ENCODE results near the gene GMDS. TPM values are rescaled to one million over a fixed set of nuclear protein-coding genes. Genes with fewer than 3 reads are reported as not detected.

The GMDS gene
- polyA plus RNA-seq, 1 of the 3 experiments (the other 2 are of a cell fraction) = 12.3 TPM

- DNase-seq = no peak
- ChIA-PET POLR2A (no interaction called here), CTCF (no interaction called here)
- no peaks in the 10 kb centered on the region for H3K9me3 ChIP-seq
- peaks cover 0 to 6% of the 10 kb centered on the region in 2 experiments; a peak in 2 of 4 replicates for H3K4me1 ChIP-seq (ENCODE audit: control insufficient read depth in 1 of 2, insufficient read depth in 2 of 2, low read depth in 1 of 2, low read length in 1 of 2)
- H3K9me2 ChIP-seq = no peaks in the 10 kb centered on the region
- H3K79me2 ChIP-seq (ENCODE audit: insufficient read depth) = no peaks in the 10 kb centered on the region
- H3K9ac ChIP-seq = no peak overlapping the region
- H3F3A ChIP-seq (replicated peaks; ENCODE audit: insufficient read depth) = no peaks in the 10 kb centered on the region
- no peaks in the 10 kb centered on the region for H4K20me1 ChIP-seq (ENCODE audit: insufficient read depth)
- TF ChIP-seq ZBTB33 (IDR thresholded peaks at IDR 0.05; ENCODE audit: borderline replicate concordance, low read depth) (no peak), USF2 (IDR thresholded peaks at IDR 0.05; ENCODE audit: borderline replicate concordance, low read depth, low read length) (no peak), YY1 (IDR thresholded peaks at IDR 0.05; ENCODE audit: low read depth) (no peak), FOXM1 (IDR thresholded peaks at IDR 0.05; ENCODE audit: low read depth) (no peak), RCOR1 (IDR thresholded peaks at IDR 0.05; ENCODE audit: low read length) (no peak), CHD2 (IDR thresholded peaks at IDR 0.05; ENCODE audit: low read length, partially characterized antibody) (no peak), SIN3A (IDR thresholded peaks at IDR 0.05; ENCODE audit: borderline replicate concordance, low read depth, low read length) (no peak), GABPA (IDR thresholded peaks at IDR 0.05; ENCODE audit: low read depth) (no peak), PBX3 (IDR thresholded peaks at IDR 0.05) (no peak), TCF12 (IDR thresholded peaks at IDR 0.05) (no peak), POLR2AphosphoS5 (IDR thresholded peaks at IDR 0.05; ENCODE audit: low read depth, low read length) (no peak), EP300 (IDR thresholded peaks at IDR 0.05; ENCODE audit: borderline replicate concordance in 1 of 2, low read depth in 1 of 2, low read length in 1 of 2) (no peak), TAF1 (IDR thresholded peaks at IDR 0.05; ENCODE audit: borderline replicate concordance, low read depth, low read length) (no peak), MEF2A (IDR thresholded peaks at IDR 0.05; ENCODE audit: borderline replicate concordance, low read depth) (no peak), CTCF (IDR thresholded peaks at IDR 0.05) (no peak), ELF1 (IDR thresholded peaks at IDR 0.05) (no peak), FOXJ3 (CRISPR knock-in tag; IDR thresholded peaks at IDR 0.05) (no peak)
- TF ChIP-seq, protein P1, sequence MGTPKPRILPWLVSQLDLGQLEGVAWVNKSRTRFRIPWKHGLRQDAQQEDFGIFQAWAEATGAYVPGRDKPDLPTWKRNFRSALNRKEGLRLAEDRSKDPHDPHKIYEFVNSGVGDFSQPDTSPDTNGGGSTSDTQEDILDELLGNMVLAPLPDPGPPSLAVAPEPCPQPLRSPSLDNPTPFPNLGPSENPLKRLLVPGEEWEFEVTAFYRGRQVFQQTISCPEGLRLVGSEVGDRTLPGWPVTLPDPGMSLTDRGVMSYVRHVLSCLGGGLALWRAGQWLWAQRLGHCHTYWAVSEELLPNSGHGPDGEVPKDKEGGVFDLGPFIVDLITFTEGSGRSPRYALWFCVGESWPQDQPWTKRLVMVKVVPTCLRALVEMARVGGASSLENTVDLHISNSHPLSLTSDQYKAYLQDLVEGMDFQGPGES (IDR thresholded peaks at IDR 0.05; ENCODE audit: low read depth, low read length) = no peak
- TF ChIP-seq, protein P2, sequence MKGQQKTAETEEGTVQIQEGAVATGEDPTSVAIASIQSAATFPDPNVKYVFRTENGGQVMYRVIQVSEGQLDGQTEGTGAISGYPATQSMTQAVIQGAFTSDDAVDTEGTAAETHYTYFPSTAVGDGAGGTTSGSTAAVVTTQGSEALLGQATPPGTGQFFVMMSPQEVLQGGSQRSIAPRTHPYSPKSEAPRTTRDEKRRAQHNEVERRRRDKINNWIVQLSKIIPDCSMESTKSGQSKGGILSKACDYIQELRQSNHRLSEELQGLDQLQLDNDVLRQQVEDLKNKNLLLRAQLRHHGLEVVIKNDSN (IDR thresholded peaks at IDR 0.05; ENCODE audit: borderline replicate concordance, low read depth) = no peak
- H3K4me2 ChIP-seq = no peak overlapping the region
- no peaks in the 10 kb centered on the region for H3K27me3 ChIP-seq (ENCODE audit: insufficient read depth)
- no peak overlapping the region for H3K27ac ChIP-seq (ENCODE audit: low read depth in 2 of 2, low read length in 1 of 2)
- no peaks in the 10 kb centered on the region for H3K36me3 ChIP-seq (replicated peaks in 1 of 2; ENCODE audit: control insufficient read depth in 1 of 2, insufficient read depth in 2 of 2, low read length in 1 of 2)
- no peak overlapping the region for H2AFZ ChIP-seq (ENCODE audit: low read depth)
- H3K4me3 ChIP-seq (ENCODE audit: low read depth in 2 of 2, low read length in 1 of 2) = no peak overlapping the region
- WGBS (ENCODE audit: low lambda C conversion rate) = 88% methylated on average over 5 of the region's 5 CpGs
These were observed 348.5 kb downstream of the GMDS start for GRCh38 chr6:1896897-1897296.

All from SK-N-SH (cell line).